ENCODE data around the gene CNTNAP2. TPM values are rescaled to one million over a fixed set of nuclear protein-coding genes. Genes with fewer than 3 reads are reported as not detected.

The CNTNAP2 gene
- total RNA-seq, 4 donors from 2014 or later, result 0.25 to 0.89 (median 0.30) TPM; not detected in 1

DNA sequence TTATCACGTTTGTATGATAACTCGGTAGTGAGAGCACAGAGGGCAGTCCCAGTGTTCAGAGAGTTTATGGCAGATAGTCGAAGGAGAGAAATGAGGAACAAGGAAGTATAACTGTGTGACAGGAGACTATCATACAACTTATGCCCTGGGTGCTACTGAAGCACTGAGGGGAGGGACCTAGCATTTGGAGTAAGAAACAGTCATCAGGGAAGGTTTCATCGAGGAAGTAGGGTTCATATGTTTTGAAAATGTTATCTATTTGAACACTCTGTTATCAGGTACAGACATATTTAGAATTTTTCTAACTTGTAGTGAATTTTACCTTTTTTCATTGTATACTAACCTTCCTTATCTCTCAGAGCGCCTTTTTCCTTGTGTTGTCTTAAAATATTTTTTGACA lies 1259.6 kb downstream of the CNTNAP2 start:
- DNase-seq (ENCODE audit: low spot score in 2 of 2), result no peak
- H3K9me3 ChIP-seq, result no peaks in the 10 kb centered on the region
- H3K4me3 ChIP-seq, result no peak overlapping the region
- no peaks in the 10 kb centered on the region for H3K4me1 ChIP-seq
- no peaks in the 10 kb centered on the region for H3K36me3 ChIP-seq
- WGBS, result 70% methylated on average over 5 of the region's 5 CpGs
- H3K27me3 ChIP-seq, result no peaks in the 10 kb centered on the region
- TF ChIP-seq EP300 (IDR thresholded peaks at IDR 0.05) (no peak), POLR2A (IDR thresholded peaks at IDR 0.05) (no peak), POLR2AphosphoS5 (IDR thresholded peaks at IDR 0.05) (no peak), CTCF (IDR thresholded peaks at IDR 0.05) (no peak)
- no peak overlapping the region for H3K27ac ChIP-seq

GRCh38 chr7:147380926-147381325 lies 1264.3 kb downstream of the CNTNAP2 start:
- Histone ChIP-seq H3K9me3 (no peaks in the 10 kb centered on the region), H3K36me3 (no peaks in the 10 kb centered on the region), H3K4me1 (no peaks in the 10 kb centered on the region), H3K4me3 (no peak overlapping the region), H3K27ac (no peak overlapping the region), H3K27me3 (no peaks in the 10 kb centered on the region)
- no peak for DNase-seq (ENCODE audit: low spot score in 2 of 2)
- 77% methylated on average over 5 of the region's 5 CpGs for WGBS
- TF ChIP-seq POLR2AphosphoS5 (IDR thresholded peaks at IDR 0.05) (no peak), CTCF (IDR thresholded peaks at IDR 0.05) (no peak), EP300 (IDR thresholded peaks at IDR 0.05) (no peak), POLR2A (IDR thresholded peaks at IDR 0.05) (no peak)

DNA sequence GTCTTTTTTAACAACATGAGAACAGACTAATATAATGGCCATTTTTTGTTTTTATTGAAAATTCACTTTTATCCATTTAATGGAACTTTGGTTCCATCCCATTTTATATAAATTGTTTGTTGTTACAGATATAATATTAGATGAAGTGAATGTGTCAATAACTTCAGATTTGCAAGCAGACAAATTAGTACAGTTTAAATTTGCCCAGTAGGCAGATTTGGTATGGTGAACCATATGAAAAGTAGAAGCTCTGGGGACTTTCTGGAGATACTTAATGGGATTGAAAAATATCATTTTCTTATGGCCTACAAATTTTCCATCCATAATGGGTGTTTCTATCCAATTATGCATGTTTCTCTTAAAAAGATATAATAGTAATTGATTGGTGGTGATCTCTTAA lies 1277.7 kb downstream of the CNTNAP2 start:
- TF ChIP-seq CTCF (IDR thresholded peaks at IDR 0.05), result no peak
- Histone ChIP-seq H3K9me3 (no peaks in the 10 kb centered on the region), H3K36me3 (no peaks in the 10 kb centered on the region), H3K4me1 (no peaks in the 10 kb centered on the region), H3K4me3 (no peak overlapping the region), H3K27ac (no peak overlapping the region), H3K27me3 (no peaks in the 10 kb centered on the region)
- no peak for DNase-seq (ENCODE audit: low spot score in 2 of 2)

GRCh38 chr7:147400221-147400689 lies 1283.7 kb downstream of the CNTNAP2 start:
- Histone ChIP-seq H3K36me3 (no peaks in the 10 kb centered on the region), H3K9me3 (no peaks in the 10 kb centered on the region), H3K27ac (no peak overlapping the region), H3K4me3 (no peak overlapping the region), H3K27me3 (no peaks in the 10 kb centered on the region), H3K4me1 (no peaks in the 10 kb centered on the region)
- TF ChIP-seq CTCF (IDR thresholded peaks at IDR 0.05) (no peak), POLR2AphosphoS5 (IDR thresholded peaks at IDR 0.05) (no peak), POLR2A (IDR thresholded peaks at IDR 0.05) (no peak), EP300 (IDR thresholded peaks at IDR 0.05) (no peak)
- no peak for DNase-seq (ENCODE audit: low spot score in 2 of 2)
- 34% methylated on average over 3 of the region's 3 CpGs for WGBS

GRCh38 chr7:147400925-147401324 lies 1284.3 kb downstream of the CNTNAP2 start:
- DNase-seq (ENCODE audit: low spot score in 2 of 2), result no peak
- Histone ChIP-seq H3K9me3 (no peaks in the 10 kb centered on the region), H3K27ac (no peak overlapping the region), H3K4me1 (no peaks in the 10 kb centered on the region), H3K36me3 (no peaks in the 10 kb centered on the region), H3K4me3 (no peak overlapping the region), H3K27me3 (no peaks in the 10 kb centered on the region)
- 84% methylated on average over 1 of the region's 1 CpG for WGBS
- TF ChIP-seq CTCF (IDR thresholded peaks at IDR 0.05) (no peak), POLR2AphosphoS5 (IDR thresholded peaks at IDR 0.05) (no peak), POLR2A (IDR thresholded peaks at IDR 0.05) (no peak), EP300 (IDR thresholded peaks at IDR 0.05) (no peak)

All from suprapubic skin (tissue), 4 donors.